BJ (cell line): ENCODE measurements around the gene RBKS. TPM values are rescaled to one million over a fixed set of nuclear protein-coding genes. Genes with fewer than 3 reads are reported as not detected.
"Not testable (repeated sequence)": the region's sequence is repeated elsewhere in the genome, so short reads cannot be mapped to it uniquely, and the experiment has no call there.

Experiments
- CTCF ChIA-PET: fragments of 350-600 bp; formaldehyde crosslinking; extraction: SDS; loops from one replicate; lab custom pipeline; 2021; ENCODE audit warnings: antibody characterized with exemption, inconsistent platforms; lab: Yijun Ruan, JAX
- POLR2A ChIA-PET: fragments of 300-600 bp; sonication (Branson Sonifier 250); formaldehyde crosslinking; extraction: SDS; loops from one replicate; lab custom pipeline; 2021; ENCODE audit warnings: antibody characterized with exemption; lab: Charles Lee
- DNase-seq: peaks from one replicate; pipeline ENCODE4 v3.0.0-alpha.2; 2011; ENCODE audit warnings: low read depth
- H3K27me3 ChIP-seq: 2 replicates; pipeline ENCODE4 v1.6.0; 2011; ENCODE audit warnings: low read length; ENCODE audit not compliant: control insufficient read depth, insufficient read depth
- H3K36me3 ChIP-seq: 2 replicates; pipeline ENCODE4 v1.5.1; 2011; ENCODE audit warnings: low read length; ENCODE audit not compliant: control insufficient read depth, insufficient read depth
- H3K4me3 ChIP-seq: 2 replicates; pipeline ENCODE4 v1.5.1; 2011; ENCODE audit warnings: low read depth, mild to moderate bottlenecking, control low read depth, low read length
- polyA plus RNA-seq: library from polyadenylated mRNA; depleted of rRNA; stranded (reverse); fragments of >200 nt; gene quantifications from 2 replicates; pipeline ENCODE4 v1.2.3, GENCODE V29; 2011
- TF ChIP-seq, protein P1 (sequence below): IDR thresholded peaks from 2 replicates; pipeline ENCODE4 v1.5.1; 2011; ENCODE audit warnings: low read depth, mild to moderate bottlenecking, control low read depth, inconsistent platforms, low read length, moderate library complexity; ENCODE audit not compliant: insufficient read depth

Gene RBKS
- polyA plus RNA-seq, 1 experiment, result 1.8 TPM

DNA sequence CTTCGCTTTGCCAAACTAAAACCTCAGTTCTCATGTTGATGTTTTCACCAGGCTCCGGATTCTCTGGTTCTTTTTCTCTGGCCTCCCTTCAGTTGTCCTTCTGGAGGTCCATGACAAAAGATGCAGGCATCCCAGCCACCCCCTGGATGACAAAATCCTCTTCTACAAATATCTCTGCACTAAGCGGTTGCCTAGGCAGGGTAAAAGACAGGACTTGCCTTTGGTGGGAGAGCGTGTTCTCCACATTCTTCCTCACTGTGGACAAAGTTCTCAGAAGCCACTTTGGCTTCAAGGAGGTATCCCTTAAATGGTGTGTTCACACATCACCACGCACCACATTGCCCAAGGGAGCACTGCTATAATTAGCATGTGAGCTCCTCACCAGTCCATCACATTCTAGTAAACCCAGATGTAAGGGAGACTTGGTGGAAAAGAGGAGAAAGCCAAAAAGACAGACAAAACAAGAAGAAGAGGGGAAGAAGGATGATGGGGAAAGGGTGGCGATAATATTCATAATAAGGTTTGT is 142.3 kb downstream of the RBKS start:
- CTCF ChIA-PET, result interaction anchor here (0.7 kb wide), 1 partner anchor 9 kb away, joined by 3 read pairs; no protein-coding TSS in a partner anchor
- no peak for DNase-seq
- POLR2A ChIA-PET, result no interaction called here
- Histone ChIP-seq H3K36me3 (no peaks in the 10 kb centered on the region), H3K4me3 (no peak overlapping the region), H3K27me3 (no peaks in the 10 kb centered on the region)
- TF ChIP-seq, protein P1, sequence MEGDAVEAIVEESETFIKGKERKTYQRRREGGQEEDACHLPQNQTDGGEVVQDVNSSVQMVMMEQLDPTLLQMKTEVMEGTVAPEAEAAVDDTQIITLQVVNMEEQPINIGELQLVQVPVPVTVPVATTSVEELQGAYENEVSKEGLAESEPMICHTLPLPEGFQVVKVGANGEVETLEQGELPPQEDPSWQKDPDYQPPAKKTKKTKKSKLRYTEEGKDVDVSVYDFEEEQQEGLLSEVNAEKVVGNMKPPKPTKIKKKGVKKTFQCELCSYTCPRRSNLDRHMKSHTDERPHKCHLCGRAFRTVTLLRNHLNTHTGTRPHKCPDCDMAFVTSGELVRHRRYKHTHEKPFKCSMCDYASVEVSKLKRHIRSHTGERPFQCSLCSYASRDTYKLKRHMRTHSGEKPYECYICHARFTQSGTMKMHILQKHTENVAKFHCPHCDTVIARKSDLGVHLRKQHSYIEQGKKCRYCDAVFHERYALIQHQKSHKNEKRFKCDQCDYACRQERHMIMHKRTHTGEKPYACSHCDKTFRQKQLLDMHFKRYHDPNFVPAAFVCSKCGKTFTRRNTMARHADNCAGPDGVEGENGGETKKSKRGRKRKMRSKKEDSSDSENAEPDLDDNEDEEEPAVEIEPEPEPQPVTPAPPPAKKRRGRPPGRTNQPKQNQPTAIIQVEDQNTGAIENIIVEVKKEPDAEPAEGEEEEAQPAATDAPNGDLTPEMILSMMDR, result no peak

- ChIA-PET CTCF (no interaction called here), POLR2A (no interaction called here)
- Histone ChIP-seq H3K27me3 (no peaks in the 10 kb centered on the region), H3K4me3 (no peak overlapping the region), H3K36me3 (no peaks in the 10 kb centered on the region)
- TF ChIP-seq, protein P1, result no peak
- no peak for DNase-seq
Observed at GRCh38 chr2:27746325-27746724, 143.9 kb downstream of the RBKS start.

GRCh38 chr2:27745494-27745893 is 144.7 kb downstream of the RBKS start:
- H3K4me3 ChIP-seq, POLR2A ChIA-PET, H3K27me3 ChIP-seq, H3K36me3 ChIP-seq, DNase-seq: not testable (repeated sequence)
- CTCF ChIA-PET, result interaction anchor here (0.8 to 1.5 kb wide), 2 partner anchors 10 to 41 kb away, joined by 3 to 5 read pairs; no protein-coding TSS in a partner anchor

- TF ChIP-seq, protein P1, result no peak
- Histone ChIP-seq H3K27me3 (no peaks in the 10 kb centered on the region), H3K36me3 (no peaks in the 10 kb centered on the region), H3K4me3 (no peak overlapping the region)
- ChIA-PET CTCF (no interaction called here), POLR2A (no interaction called here)
- no peak for DNase-seq
Observed at GRCh38 chr2:27742571-27742970, 147.6 kb downstream of the RBKS start.

- TF ChIP-seq, protein P1, result no peak
- CTCF ChIA-PET, result interaction anchor here (0.6 kb wide), 1 partner anchor 357 kb away, joined by 4 read pairs; no protein-coding TSS in a partner anchor
- POLR2A ChIA-PET, result no interaction called here
- no peak for DNase-seq
- Histone ChIP-seq H3K36me3 (no peaks in the 10 kb centered on the region), H3K27me3 (no peaks in the 10 kb centered on the region), H3K4me3 (no peak overlapping the region)
Observed at GRCh38 chr2:27741673-27742072, 148.5 kb downstream of the RBKS start.

- CTCF ChIA-PET, result interaction anchor here (0.9 to 2.3 kb wide), 2 partner anchors 13 to 15 kb away, joined by 3 to 6 read pairs; no protein-coding TSS in a partner anchor
- TF ChIP-seq, protein P1, result no peak
- H3K36me3 ChIP-seq, result no peaks in the 10 kb centered on the region
- no peak for DNase-seq
- no peaks in the 10 kb centered on the region for H3K27me3 ChIP-seq
- no peak overlapping the region for H3K4me3 ChIP-seq
- POLR2A ChIA-PET, result no interaction called here
Observed at GRCh38 chr2:27739058-27739373, 151.2 kb downstream of the RBKS start.
